ENCODE results near the gene NPIPB6.

NPIPB6 gene

GRCh38 chr16:28293601-28293960 lies 69.7 kb downstream of the NPIPB6 start:
- POLR2A ChIA-PET, result no interaction called here
- TF ChIP-seq, protein P1, sequence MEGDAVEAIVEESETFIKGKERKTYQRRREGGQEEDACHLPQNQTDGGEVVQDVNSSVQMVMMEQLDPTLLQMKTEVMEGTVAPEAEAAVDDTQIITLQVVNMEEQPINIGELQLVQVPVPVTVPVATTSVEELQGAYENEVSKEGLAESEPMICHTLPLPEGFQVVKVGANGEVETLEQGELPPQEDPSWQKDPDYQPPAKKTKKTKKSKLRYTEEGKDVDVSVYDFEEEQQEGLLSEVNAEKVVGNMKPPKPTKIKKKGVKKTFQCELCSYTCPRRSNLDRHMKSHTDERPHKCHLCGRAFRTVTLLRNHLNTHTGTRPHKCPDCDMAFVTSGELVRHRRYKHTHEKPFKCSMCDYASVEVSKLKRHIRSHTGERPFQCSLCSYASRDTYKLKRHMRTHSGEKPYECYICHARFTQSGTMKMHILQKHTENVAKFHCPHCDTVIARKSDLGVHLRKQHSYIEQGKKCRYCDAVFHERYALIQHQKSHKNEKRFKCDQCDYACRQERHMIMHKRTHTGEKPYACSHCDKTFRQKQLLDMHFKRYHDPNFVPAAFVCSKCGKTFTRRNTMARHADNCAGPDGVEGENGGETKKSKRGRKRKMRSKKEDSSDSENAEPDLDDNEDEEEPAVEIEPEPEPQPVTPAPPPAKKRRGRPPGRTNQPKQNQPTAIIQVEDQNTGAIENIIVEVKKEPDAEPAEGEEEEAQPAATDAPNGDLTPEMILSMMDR (IDR thresholded peaks at IDR 0.05; ENCODE audit: insufficient read depth, low read length, missing control alignments), result no peak
- H3K4me3 ChIP-seq (ENCODE audit: low read depth, low read length), result no peak overlapping the region
- DNase-seq (ENCODE audit: low read depth, low spot score), result no peak
- CTCF ChIA-PET, result interaction anchor here (1.0 to 4.7 kb wide), 2 partner anchors 10 to 16 kb away, joined by 3 to 21 read pairs; no protein-coding TSS in a partner anchor

- DNase-seq (ENCODE audit: low read depth, low spot score), result no peak
- H3K4me3 ChIP-seq (ENCODE audit: low read depth, low read length), result peak overlapping the region; percentile 36
- CTCF ChIA-PET, result interaction anchor here (1.0 to 4.7 kb wide), 3 partner anchors 9 to 29 kb away, joined by 3 to 21 read pairs (median 3); no protein-coding TSS in a partner anchor
- TF ChIP-seq, protein P1 (IDR thresholded peaks at IDR 0.05; ENCODE audit: insufficient read depth, low read length, missing control alignments), result no peak
- POLR2A ChIA-PET, result no interaction called here
Observed at GRCh38 chr16:28292731-28293600, 70.3 kb downstream of the NPIPB6 start.

Data from AG04449 (cell line).